ENCODE data around the gene CDH23.
"Not testable (repeated sequence)": the region's sequence is repeated elsewhere in the genome, so short reads cannot be mapped to it uniquely, and the experiment has no call there.

CDH23 gene

DNA sequence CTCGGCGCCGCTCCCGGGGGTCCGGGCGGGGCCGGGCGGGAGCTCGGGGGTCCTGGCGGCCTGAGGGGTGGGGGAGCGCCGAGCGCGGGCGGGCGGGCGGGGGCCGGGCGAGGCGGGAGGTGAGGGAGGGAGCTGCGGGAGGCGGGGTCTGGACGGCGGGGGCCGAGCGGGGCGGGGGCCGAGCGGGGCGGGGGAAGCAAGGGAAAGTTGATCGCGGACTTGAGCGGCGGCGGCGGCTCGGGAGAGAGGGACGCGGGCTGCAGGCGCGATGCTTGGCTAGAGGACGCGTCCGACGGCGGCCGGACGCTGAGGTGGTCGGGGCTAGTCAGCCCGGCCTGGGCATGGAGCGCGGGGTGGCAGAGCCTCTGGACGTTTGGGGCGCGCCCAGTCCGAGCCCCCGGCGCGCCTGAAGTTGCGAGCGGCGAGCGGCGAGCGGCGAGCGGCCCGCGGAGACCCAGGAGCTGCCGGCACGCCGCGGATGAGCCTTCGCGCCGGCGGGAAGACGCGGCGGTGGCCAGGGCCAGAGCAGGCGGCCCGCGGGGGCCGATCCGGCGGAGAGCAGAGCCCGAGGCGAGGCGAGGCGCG, at the start of gene CDH23:
Gene CDH23, plus strand, starts transcription at position 210 of the 585 bp plus-strand sequence. CDS start 42,912 bp downstream, outside the sequence.
- DNase-seq: no peak

DNA sequence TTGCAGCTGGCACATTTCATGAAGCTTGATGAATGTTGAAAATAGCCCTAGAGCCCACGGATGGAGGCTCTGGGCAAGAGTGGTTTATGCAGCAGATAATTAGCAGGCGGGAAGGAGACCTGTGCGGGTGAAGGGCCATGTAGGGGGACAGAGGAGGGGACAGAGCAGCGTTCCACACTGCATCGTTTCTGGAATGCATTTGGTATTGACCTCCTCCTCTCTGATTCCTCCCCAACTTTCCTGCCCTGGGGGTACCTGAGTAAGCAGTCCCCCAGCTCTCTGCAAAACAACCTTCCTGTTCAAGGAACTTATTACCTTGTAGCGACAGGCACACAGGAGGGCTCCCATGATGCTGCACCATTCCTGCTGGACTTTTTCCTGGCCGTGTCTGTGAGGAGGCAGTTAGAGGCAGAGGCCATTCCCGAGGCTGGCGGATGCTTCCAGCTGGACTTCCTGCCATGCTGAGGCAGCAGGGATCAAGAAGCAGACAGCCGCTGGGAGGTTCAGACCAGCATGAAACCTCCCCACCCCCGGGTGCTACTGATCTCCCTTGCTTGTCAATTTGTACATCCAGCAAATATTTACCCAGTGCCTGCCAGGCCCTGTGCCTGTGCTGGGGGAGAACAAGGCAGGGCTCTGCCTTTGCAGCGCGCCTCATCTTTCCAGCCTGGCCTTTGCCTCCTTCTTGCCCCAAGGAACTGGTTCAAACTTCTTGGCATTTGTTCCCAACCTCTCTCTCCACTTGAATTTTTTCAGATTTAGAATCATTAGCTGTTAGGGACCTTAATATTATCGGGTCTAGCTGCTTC, 48.9 kb upstream of the CDH23 start:
- DNase-seq: no peak

GRCh38 chr10:71348850-71349249, 47.9 kb upstream of the CDH23 start:
- no peak for DNase-seq

- DNase-seq: no peak
Measured at GRCh38 chr10:71349406-71349805, 47.3 kb upstream of the CDH23 start.

GRCh38 chr10:71351087-71351486, 45.6 kb upstream of the CDH23 start:
- no peak for DNase-seq

GRCh38 chr10:71351628-71352319, 44.9 kb upstream of the CDH23 start:
- no peak for DNase-seq

DNA sequence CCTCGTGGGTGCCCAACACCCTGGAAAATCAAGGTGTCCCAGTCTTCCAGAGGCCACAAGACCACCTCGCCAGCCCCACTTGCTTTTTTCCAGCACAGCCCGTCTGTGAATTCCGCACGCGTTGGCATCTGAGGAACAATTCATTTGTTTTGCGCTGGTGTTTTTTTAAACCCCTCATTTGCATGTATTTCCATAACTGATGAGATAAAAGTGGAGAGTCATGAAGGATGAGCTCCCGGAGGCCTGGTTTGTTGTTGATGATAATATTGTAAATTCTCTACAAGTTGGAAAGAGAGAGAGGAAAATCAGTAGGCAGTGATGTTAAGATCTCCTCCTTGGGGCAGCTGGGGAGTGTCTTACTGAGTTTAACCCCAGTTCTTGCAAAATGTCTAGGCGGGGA, 43.1 kb upstream of the CDH23 start:
- no peak for DNase-seq

GRCh38 chr10:71354776-71355175, 41.9 kb upstream of the CDH23 start:
- no peak for DNase-seq

- no peak for DNase-seq
Measured at GRCh38 chr10:71355886-71356285, 40.8 kb upstream of the CDH23 start.

GRCh38 chr10:71357792-71358265, 38.9 kb upstream of the CDH23 start:
- no peak for DNase-seq

DNA sequence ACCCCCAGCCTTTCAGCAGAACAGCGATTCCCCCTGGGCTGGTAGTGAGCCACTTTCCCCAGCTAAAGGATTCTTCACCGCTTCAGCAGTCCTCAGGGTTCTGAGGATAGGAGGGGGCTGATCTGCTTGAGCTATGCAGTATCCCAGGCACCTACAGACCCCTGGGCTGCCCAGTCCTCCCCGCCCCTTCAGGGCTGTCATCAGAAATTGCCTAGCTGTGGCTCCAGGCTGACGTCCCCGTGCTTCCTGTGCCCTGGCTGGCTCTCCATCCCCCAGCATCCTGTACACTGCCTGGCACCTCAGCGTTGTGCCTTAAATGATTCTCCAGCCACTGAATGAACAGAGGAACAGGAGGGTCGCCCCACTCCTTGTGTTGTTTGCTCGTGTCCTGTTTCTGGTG, 38.4 kb upstream of the CDH23 start:
- DNase-seq: no peak

DNA sequence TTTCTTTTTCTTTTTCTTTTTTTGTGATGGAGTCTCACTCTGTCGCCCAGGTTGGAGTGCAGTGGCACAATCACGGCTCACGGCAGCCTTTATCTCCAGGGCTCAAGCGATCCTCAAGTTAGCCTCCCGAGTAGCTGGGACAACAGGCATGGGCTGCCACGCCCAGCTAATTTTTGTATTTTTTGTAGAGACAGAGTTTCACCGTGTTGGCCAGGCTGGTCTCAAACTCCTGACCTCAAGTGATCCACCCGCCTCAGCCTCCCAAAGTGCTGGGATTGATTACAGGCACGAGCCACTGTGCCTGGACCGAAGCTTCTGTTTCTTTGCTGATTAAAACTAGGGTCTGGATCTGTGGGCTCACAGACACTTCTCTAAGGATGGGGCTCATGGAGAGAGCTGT, 37.8 kb upstream of the CDH23 start:
- not testable (repeated sequence) for DNase-seq

DNA sequence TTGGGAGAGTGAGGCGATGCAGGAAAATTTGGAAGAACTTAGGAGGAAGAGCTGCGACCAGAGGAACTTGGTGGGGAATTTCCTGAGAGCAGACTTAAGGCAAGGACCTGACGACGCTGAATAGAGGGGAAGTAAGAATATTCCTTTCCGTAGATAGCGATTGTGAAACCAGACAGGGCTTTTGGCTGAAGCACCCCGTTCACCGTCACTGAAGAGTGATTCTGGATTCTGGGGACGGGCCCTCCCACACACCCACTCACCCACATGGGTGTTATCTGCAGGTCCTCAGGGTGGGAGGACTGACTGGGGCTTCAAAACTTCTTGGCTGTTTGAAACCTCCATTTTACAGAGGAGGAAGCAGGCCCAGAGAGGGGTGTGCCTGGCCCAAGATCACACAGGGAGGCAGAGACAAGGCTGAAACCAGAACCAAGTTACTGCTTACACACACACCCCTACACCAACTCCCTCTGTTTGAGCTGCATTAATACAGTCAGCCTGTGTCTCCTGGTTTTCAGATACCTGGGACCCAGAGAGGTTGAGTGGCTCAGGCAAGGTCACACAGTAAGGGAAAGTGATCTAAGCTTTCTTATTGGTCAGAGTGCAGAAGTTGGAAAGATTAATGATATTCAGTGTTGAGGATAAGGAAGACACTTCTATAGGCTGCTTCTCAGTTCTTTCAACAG, 37.2 kb upstream of the CDH23 start:
- DNase-seq: peak in 1 of 2 donors; percentile 51

DNA sequence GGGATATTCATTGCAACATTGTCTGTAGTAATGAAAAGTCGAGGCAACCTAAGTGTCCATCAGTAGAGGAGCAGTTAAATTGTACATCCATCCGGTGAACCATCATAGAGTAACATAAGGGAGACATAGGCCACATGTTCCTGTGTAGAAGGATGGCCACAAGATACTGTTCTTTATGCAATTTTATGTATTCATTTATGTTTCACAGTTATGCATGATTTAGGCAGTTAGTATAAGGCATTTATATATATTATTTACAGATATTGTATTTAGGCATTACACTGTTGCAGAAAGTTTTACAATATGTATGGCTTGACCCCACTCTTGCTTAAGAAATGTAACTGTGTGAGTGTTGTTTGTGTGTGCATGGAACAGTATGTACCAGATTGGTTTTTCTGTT, 36.0 kb upstream of the CDH23 start:
- no peak for DNase-seq

- DNase-seq: no peak
Measured at GRCh38 chr10:71361581-71361980, 35.1 kb upstream of the CDH23 start.

GRCh38 chr10:71362141-71362540, 34.6 kb upstream of the CDH23 start:
- DNase-seq: no peak

DNA sequence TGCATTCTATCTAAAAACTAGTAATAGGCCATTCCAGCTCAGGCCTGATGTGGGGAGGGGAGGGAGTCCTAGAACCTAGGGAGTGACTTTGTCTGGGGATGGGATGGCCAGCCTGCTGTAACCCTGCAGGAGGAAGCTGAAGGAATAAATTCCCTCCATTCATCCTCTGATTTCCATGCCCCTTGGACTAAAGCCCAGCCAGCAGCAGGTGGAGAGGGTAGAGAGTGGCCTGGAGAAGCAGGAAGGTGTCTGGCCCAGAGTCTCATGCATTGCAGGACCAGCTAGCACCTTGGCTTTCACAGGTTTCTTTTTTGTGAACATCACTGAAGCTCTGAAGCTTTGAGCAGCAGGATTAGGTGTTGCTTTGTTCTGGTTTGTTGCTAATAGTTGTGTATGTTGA, 32.8 kb upstream of the CDH23 start:
- no peak for DNase-seq

DNA sequence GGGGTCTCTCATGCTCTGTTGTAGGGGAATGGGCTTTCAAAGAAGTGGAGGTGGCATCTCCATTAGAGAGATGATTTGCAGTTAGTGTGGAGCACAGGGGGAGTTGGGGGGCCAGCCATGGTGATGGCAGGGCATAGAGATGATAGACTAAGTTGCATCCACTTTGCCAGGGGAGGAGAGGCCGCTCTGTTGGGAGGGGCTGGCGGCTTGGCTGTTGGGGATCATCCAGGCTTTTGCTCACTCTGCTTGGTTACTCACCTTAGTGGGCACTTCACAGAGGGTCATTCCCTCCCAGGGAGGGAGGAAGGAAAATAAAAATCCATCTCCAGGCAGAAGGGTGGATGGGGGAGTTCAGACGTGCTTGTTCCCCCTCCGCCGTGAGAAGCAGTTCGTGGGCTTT, 31.4 kb upstream of the CDH23 start:
- DNase-seq: no peak

DNA sequence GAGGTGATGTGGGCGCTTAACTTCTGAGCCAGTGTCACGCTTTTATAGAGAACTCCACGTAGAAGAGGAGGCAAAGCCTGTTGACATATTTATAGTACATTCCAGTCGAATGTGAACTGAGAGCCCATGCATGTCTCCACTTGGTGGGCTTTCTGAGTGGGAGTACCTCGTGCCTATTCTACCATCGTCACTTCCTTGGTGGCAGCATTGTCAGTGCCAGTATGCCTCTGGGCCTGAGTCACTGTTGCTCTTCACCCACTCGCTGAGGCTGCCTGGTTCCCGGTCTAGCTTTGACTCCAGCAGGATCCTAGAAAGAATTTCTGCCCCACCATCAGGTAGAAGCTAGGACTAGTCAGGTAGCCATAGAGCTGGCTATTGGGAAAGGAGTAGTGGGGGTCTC, 30.0 kb upstream of the CDH23 start:
- no peak for DNase-seq

DNA sequence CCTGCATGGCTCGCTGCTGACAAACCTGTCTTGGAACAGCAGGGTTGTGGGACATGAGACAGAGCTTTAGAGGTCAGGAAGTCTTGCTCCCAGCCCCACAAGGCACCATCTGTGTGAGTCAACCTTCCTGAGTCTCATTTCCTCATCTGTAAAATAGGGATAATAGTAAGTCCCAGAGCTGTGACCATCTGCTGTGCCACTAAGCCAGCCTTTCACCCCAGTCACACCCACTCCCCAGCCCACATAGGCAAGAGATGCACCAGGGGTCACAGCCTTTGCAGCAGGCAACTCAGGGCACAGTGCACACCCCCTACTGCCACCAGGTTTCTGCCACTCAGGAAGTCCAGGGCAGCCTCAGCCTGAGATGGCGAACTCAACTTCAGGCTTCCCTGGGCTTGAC, 29.4 kb upstream of the CDH23 start:
- DNase-seq: peak in 1 of 2 donors; percentile 23

DNA sequence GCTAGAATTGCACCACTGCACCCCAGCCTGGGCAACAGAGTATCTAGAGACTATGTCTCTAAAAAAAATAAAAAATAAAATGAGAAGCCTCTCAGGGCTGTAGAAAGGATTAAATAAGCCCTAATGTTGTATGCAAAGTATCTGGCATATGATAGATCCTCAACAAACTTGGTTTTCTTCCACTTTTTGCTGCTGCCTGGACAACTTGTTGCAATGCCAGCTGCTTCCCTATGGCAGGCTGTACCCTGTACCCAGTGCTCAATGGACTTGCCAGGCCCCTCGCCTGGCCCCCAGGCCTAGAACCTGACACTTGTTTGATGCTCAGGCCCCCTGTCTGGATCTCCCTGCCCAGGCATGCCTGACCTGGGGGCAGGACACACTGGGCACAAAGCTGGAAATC, 28.5 kb upstream of the CDH23 start:
- DNase-seq: no peak

- DNase-seq: no peak
Measured at GRCh38 chr10:71368643-71369042, 28.1 kb upstream of the CDH23 start.

- DNase-seq: no peak
Measured at GRCh38 chr10:71369602-71370001, 27.1 kb upstream of the CDH23 start.
